GM23338 (cell line): ENCODE data around the gene MAP4. TPM values are rescaled to one million over a fixed set of nuclear protein-coding genes. Genes with fewer than 3 reads are reported as not detected.

Experiments used
- ATAC-seq: fragments of 200-7000 bp; cut with Tn5 transposase; 3 replicates; pipeline ENCODE4 v1.9.1; 2020
- DNase-seq: peaks from one replicate; pipeline ENCODE4 v3.0.0-alpha.2; 2015; ENCODE audit warnings: low spot score
- H2AFZ ChIP-seq: fragments of 200-600 bp; sonication (generic); 2 replicates; pipeline ENCODE4 v1.8.0; 2016; ENCODE audit warnings: antibody characterized with exemption, mild to moderate bottlenecking, moderate library complexity
- H3F3A ChIP-seq: fragments of 200-600 bp; sonication (generic); replicated peaks from 2 replicates; pipeline ENCODE4 v1.8.0; 2017; ENCODE audit warnings: antibody characterized with exemption, mixed run types, low read depth
- H3K27ac ChIP-seq: fragments of 200-600 bp; sonication (generic); 2 replicates; pipeline ENCODE4 v1.6.1; 2016; ENCODE audit warnings: low read depth
- H3K27me3 ChIP-seq: fragments of 200-600 bp; sonication (generic); 2 replicates; pipeline ENCODE4 v1.8.0; 2016; ENCODE audit warnings: mild to moderate bottlenecking, mixed run types, moderate library complexity; ENCODE audit not compliant: insufficient read depth
- H3K36me3 ChIP-seq: fragments of 200-600 bp; sonication (generic); 2 replicates; pipeline ENCODE4 v1.8.0; 2016; ENCODE audit warnings: mild to moderate bottlenecking; ENCODE audit not compliant: insufficient read depth
- H3K4me1 ChIP-seq: fragments of 200-600 bp; sonication (generic); 2 replicates; pipeline ENCODE4 v1.8.0; 2016; ENCODE audit warnings: mild to moderate bottlenecking, moderate library complexity; ENCODE audit not compliant: insufficient read depth
- H3K4me2 ChIP-seq: fragments of 200-600 bp; sonication (generic); 2 replicates; pipeline ENCODE4 v1.7.1; 2017; ENCODE audit warnings: mixed run types
- H3K4me3 ChIP-seq: fragments of 200-600 bp; sonication (generic); 2 replicates; pipeline ENCODE4 v1.6.1; 2016; ENCODE audit warnings: mixed run types
- H3K79me2 ChIP-seq: fragments of 200-600 bp; sonication (generic); replicated peaks from 2 replicates; pipeline ENCODE4 v1.8.0; 2017; ENCODE audit warnings: mild to moderate bottlenecking; ENCODE audit not compliant: insufficient read depth
- H3K9me2 ChIP-seq: fragments of 200-600 bp; sonication (generic); 2 replicates; pipeline ENCODE4 v1.8.0; 2017; ENCODE audit not compliant: insufficient read depth
- H4K20me1 ChIP-seq: fragments of 200-600 bp; sonication (generic); replicated peaks from 2 replicates; pipeline ENCODE4 v1.8.0; 2017; ENCODE audit warnings: mild to moderate bottlenecking; ENCODE audit not compliant: insufficient read depth
- H3K27ac Mint-ChIP-seq: 2 replicates; pipeline ENCODE4 v1.8.0; 2020; ENCODE audit warnings: inconsistent platforms, mild to moderate bottlenecking, moderate library complexity, mixed read lengths
- H3K27me3 Mint-ChIP-seq: 3 replicates; pipeline ENCODE4 v1.8.0; 2022; ENCODE audit warnings: low read depth, mild to moderate bottlenecking, moderate library complexity, mixed read lengths, inconsistent platforms; ENCODE audit not compliant: insufficient read depth, poor library complexity
- H3K36me3 Mint-ChIP-seq: 3 replicates; pipeline ENCODE4 v1.8.0; 2021; ENCODE audit warnings: low read depth, mild to moderate bottlenecking, inconsistent platforms, moderate library complexity, mixed read lengths
- H3K4me1 Mint-ChIP-seq: 3 replicates; pipeline ENCODE4 v1.8.0; 2020; ENCODE audit warnings: mild to moderate bottlenecking, inconsistent platforms, mixed read lengths
- H3K4me3 Mint-ChIP-seq: 3 replicates; pipeline ENCODE4 v1.8.0; 2021; ENCODE audit warnings: moderate library complexity, mild to moderate bottlenecking, inconsistent platforms, mixed read lengths
- H3K9me3 Mint-ChIP-seq: 3 replicates; pipeline ENCODE4 v1.8.0; 2020; ENCODE audit warnings: moderate library complexity, mild to moderate bottlenecking, inconsistent platforms, mixed read lengths
- CREB1 ChIP-seq: fragments of 250-450 bp; sonication (Bioruptor Pico); IDR thresholded peaks from 2 replicates; pipeline ENCODE4 v1.5.0; 2020; ENCODE audit warnings: low read depth, mild to moderate bottlenecking, moderate library complexity
- NANOG ChIP-seq: IDR thresholded peaks from 2 replicates; pipeline ENCODE4 v1.6.1; 2016; ENCODE audit warnings: antibody characterized with exemption, borderline replicate concordance
- POLR2AphosphoS5 ChIP-seq: IDR thresholded peaks from 2 replicates; pipeline ENCODE4 v1.6.1; 2016; ENCODE audit warnings: antibody characterized with exemption, low read depth
- ZNF114 ChIP-seq: fragments of 250-450 bp; sonication (Bioruptor Pico); IDR thresholded peaks from 2 replicates; pipeline ENCODE4 v1.5.0; 2020; ENCODE audit warnings: mild to moderate bottlenecking, moderate library complexity
- ZNF331 ChIP-seq: fragments of 250-450 bp; sonication (Bioruptor Pico); IDR thresholded peaks from 2 replicates; pipeline ENCODE4 v1.5.0; 2020; ENCODE audit warnings: low read depth, mild to moderate bottlenecking, moderate library complexity
- microRNA counts: library from miRNA; unstranded; fragments of <30 nt; microRNA quantifications from one replicate; lab custom pipeline; 2017
- microRNA-seq: library from miRNA; unstranded; fragments of <30 nt; microRNA quantifications from one replicate; pipeline ENCODE4, GENCODE V29; 2017
- polyA plus RNA-seq: library from polyadenylated mRNA; unstranded; fragments of >200 nt; fragmentation: Nextera tagmentation; extraction: Ambion mirVana; gene quantifications from 2 replicates; pipeline ENCODE4 v1.2.1, GENCODE V29; 2016
- small RNA-seq: library from RNA; depleted of rRNA; stranded (forward); fragments of <200 nt; gene quantifications from one replicate; pipeline ENCODE3, GENCODE V24; 2014; ENCODE audit warnings: low replicate concordance
- total RNA-seq: library from RNA; depleted of rRNA; stranded (reverse); fragments of >200 nt; shearing (Covaris generic); gene quantifications from 2 replicates; pipeline ENCODE4 v1.2.3, GENCODE V29; 2014; rRNA removed
- TF ChIP-seq, protein P1 (sequence below): IDR thresholded peaks from 2 replicates; pipeline ENCODE4 v1.6.1; 2016; ENCODE audit warnings: antibody characterized with exemption

The MAP4 gene
- total and polyA plus RNA-seq, 2 experiments from 2014 or later: 103 to 113 TPM

- Histone ChIP-seq H3K27ac (peak within 1 kb of the TSS; percentile 93), H3F3A (peaks cover 25% of the 10 kb centered on the region), H3K27me3 (no peaks in the 10 kb centered on the region), H3K4me1 (peaks cover 17% of the 10 kb centered on the region), H3K36me3 (peaks cover 7% of the 10 kb centered on the region; the same call in 1 of the 2 replicates), H3K4me2 (peak within 1 kb of the TSS; percentile 99), H3K4me3 (peak within 1 kb of the TSS; percentile 98), H3K79me2 (peaks cover 24% of the 10 kb centered on the region), H4K20me1 (0 out of 2 replicates have a peak, but pooled peaks cover 3% of the 10 kb centered on the region), H2AFZ (peak within 1 kb of the TSS; percentile 98), H3K9me2 (no peaks in the 10 kb centered on the region)
- peak; percentile 88 for DNase-seq
- no peak for TF ChIP-seq ZNF331
- peak; percentile 65; the same call in 1 of the 2 replicates for TF ChIP-seq POLR2AphosphoS5
- TF ChIP-seq, protein P1, sequence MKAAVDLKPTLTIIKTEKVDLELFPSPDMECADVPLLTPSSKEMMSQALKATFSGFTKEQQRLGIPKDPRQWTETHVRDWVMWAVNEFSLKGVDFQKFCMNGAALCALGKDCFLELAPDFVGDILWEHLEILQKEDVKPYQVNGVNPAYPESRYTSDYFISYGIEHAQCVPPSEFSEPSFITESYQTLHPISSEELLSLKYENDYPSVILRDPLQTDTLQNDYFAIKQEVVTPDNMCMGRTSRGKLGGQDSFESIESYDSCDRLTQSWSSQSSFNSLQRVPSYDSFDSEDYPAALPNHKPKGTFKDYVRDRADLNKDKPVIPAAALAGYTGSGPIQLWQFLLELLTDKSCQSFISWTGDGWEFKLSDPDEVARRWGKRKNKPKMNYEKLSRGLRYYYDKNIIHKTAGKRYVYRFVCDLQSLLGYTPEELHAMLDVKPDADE: peak; percentile 85
- peak; percentile 42 for TF ChIP-seq CREB1 (CRISPR knock-in tag)
- no peak for TF ChIP-seq ZNF114 (CRISPR knock-in tag)
- no peak for TF ChIP-seq NANOG
- ATAC-seq: peak; percentile 87
- H3K36me3 Mint-ChIP-seq: peaks cover 19% of the 10 kb centered on the region
- H3K27ac Mint-ChIP-seq: peak within 1 kb of the TSS; percentile 99
- peaks cover 5% of the 10 kb centered on the region; the same call in 2 of the 3 replicates for H3K4me1 Mint-ChIP-seq
- H3K27me3 Mint-ChIP-seq: peaks cover 5% of the 10 kb centered on the region
- H3K4me3 Mint-ChIP-seq: peak within 1 kb of the TSS; percentile 100
- H3K9me3 Mint-ChIP-seq: no peaks in the 10 kb centered on the region
Measured at GRCh38 chr3:47802734-47803479, 213.3 kb downstream of the MAP4 start, which contains the start of gene DHX30. Gene DHX30, plus strand, starts transcription at chr3:47803138. Its CDS starts 7,546 bp downstream, at chr3:47810684.

MicroRNAs encoded within 50 kb of the gene (microRNA counts, 767-probe panel; counts per million panel counts)
- not detected for microRNA hsa-miR-1226-3p (lab: Ali Mortazavi, UCI)

Small RNAs within 50 kb of the gene (microRNA-seq; reads per million reads assigned to microRNA genes)
- 15.5 reads per million, percentile 40 among the genes with 10 or more reads in this experiment for gene MIR1226

Small RNAs within 50 kb of the gene (small RNA-seq; reads per million reads assigned to genes)
- gene AC124916.2 (not detected), gene MIR1226 (0.20 reads per million), gene RF00019 (not detected), gene RF02271 (not detected)

Other genes with a start within 250 kb of the MAP4 start
- gene SMARCC1, start 234.5 kb downstream of the MAP4 start, total RNA-seq: 151 and 171 TPM in 2 replicates
- gene SMARCC1, start 234.5 kb downstream of the MAP4 start, polyA plus RNA-seq: 93.7 and 105 TPM in 2 replicates
- gene DHX30, start 213.3 kb downstream of the MAP4 start, total RNA-seq: 113 and 125 TPM in 2 replicates
- 47.5 and 52.8 TPM in 2 replicates for gene DHX30, start 213.3 kb downstream of the MAP4 start, polyA plus RNA-seq
- 126 and 131 TPM in 2 replicates for gene CDC25A, start 172.0 kb upstream of the MAP4 start, total RNA-seq
- gene CDC25A, start 172.0 kb upstream of the MAP4 start, polyA plus RNA-seq: 15.2 and 17.7 TPM in 2 replicates
- not detected in 2 replicates for gene CAMP, start 207.1 kb upstream of the MAP4 start, total RNA-seq
- not detected in 2 replicates for gene CAMP, start 207.1 kb upstream of the MAP4 start, polyA plus RNA-seq
- gene ZNF589, start 224.7 kb upstream of the MAP4 start, total RNA-seq: 106 and 115 TPM in 2 replicates
- 32.1 and 36.3 TPM in 2 replicates for gene ZNF589, start 224.7 kb upstream of the MAP4 start, polyA plus RNA-seq